ENCODE measurements around the gene CEACAM21.

Gene CEACAM21
- 12.2 to 17.5 reads per million in 2 donors for total RNA-seq

GRCh38 chr19:41575998-41576397, at the start of gene CEACAM21:
Gene CEACAM21, plus strand, starts transcription at chr19:41576166. Its CDS starts 109 bp downstream, at chr19:41576275.
- peak in 3 of 5 experiments; percentile 19 to 65 (median 30) for DNase-seq

- no peak for DNase-seq
Observed at GRCh38 chr19:41527089-41527488, 48.9 kb upstream of the CEACAM21 start.

- DNase-seq = no peak
Observed at GRCh38 chr19:41528106-41528505, 47.9 kb upstream of the CEACAM21 start.

GRCh38 chr19:41529484-41530183, 46.3 kb upstream of the CEACAM21 start:
- DNase-seq = peak in 1 of 5 experiments; percentile 35

- no peak for DNase-seq
Observed at GRCh38 chr19:41530184-41530534, 45.8 kb upstream of the CEACAM21 start.

- peak in 1 of 5 experiments; percentile 58 for DNase-seq
Observed at GRCh38 chr19:41530761-41531301, 45.1 kb upstream of the CEACAM21 start.

- peak; percentile 41 to 93 (median 73) for DNase-seq
Observed at GRCh38 chr19:41531438-41532311, 44.3 kb upstream of the CEACAM21 start.

GRCh38 chr19:41532526-41532925, 43.4 kb upstream of the CEACAM21 start:
- no peak for DNase-seq

GRCh38 chr19:41533671-41534215, 42.2 kb upstream of the CEACAM21 start:
- DNase-seq = peak in 1 of 5 experiments; percentile 44

- DNase-seq = no peak
Observed at GRCh38 chr19:41535029-41535622, 40.8 kb upstream of the CEACAM21 start.

GRCh38 chr19:41537789-41538188, 38.2 kb upstream of the CEACAM21 start:
- DNase-seq = peak in 1 of 5 experiments; percentile 49

GRCh38 chr19:41540041-41540695, 35.8 kb upstream of the CEACAM21 start:
- no peak for DNase-seq

- peak; percentile 47 to 67 (median 64) for DNase-seq
Observed at GRCh38 chr19:41541990-41542584, 33.9 kb upstream of the CEACAM21 start.

- DNase-seq = no peak
Observed at GRCh38 chr19:41542622-41543021, 33.3 kb upstream of the CEACAM21 start.

GRCh38 chr19:41543582-41543981, 32.4 kb upstream of the CEACAM21 start:
- no peak for DNase-seq

GRCh38 chr19:41545547-41545946, 30.4 kb upstream of the CEACAM21 start:
- DNase-seq = peak in 1 of 5 experiments; percentile 56

- DNase-seq = peak in 2 of 5 experiments; percentile 62 to 66
Observed at GRCh38 chr19:41546386-41546789, 29.6 kb upstream of the CEACAM21 start.

- no peak for DNase-seq
Observed at GRCh38 chr19:41546961-41547360, 29.0 kb upstream of the CEACAM21 start.

- DNase-seq = no peak
Observed at GRCh38 chr19:41547569-41547968, 28.4 kb upstream of the CEACAM21 start.

- no peak for DNase-seq
Observed at GRCh38 chr19:41548047-41548446, 27.9 kb upstream of the CEACAM21 start.

GRCh38 chr19:41548954-41549688, 26.8 kb upstream of the CEACAM21 start:
- DNase-seq = peak in 4 of 5 experiments; percentile 36 to 81 (median 58)
